Suppressor macrophage treated with lipopolysaccharide for 1 hour (primary cell): Measurements from ENCODE around the gene RIMKLB.
A peak's percentile ranks its signal among the peaks of the same experiment; 100 is the strongest.
"Not testable (repeated sequence)": the region's sequence is repeated elsewhere in the genome, so short reads cannot be mapped to it uniquely, and the experiment has no call there.

Source experiments
- DNase-seq, 3 donors: peaks; one replicate each; pipeline ENCODE4 v3.0.0-alpha.2; 2020 to 2022

Gene RIMKLB

DNA sequence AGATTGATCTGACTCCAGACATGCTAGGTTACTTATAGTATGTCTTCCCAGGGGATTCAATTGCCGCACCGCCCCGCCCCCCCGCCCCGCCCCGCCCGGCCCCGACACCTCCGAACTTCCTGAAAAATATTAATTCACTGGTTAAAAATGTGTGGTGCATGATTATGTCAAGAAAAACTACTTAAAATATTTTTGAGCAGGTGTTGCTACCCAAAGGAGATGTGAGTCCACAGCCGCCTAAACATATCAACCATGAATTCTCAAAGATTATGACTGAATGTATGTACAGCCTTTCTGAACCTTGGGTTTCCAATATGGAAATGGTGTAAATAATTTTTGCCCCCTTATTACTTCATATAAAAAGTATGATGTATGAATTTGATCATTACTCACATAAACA lies 2.7 kb upstream of the RIMKLB start:
- no peak for DNase-seq

DNA sequence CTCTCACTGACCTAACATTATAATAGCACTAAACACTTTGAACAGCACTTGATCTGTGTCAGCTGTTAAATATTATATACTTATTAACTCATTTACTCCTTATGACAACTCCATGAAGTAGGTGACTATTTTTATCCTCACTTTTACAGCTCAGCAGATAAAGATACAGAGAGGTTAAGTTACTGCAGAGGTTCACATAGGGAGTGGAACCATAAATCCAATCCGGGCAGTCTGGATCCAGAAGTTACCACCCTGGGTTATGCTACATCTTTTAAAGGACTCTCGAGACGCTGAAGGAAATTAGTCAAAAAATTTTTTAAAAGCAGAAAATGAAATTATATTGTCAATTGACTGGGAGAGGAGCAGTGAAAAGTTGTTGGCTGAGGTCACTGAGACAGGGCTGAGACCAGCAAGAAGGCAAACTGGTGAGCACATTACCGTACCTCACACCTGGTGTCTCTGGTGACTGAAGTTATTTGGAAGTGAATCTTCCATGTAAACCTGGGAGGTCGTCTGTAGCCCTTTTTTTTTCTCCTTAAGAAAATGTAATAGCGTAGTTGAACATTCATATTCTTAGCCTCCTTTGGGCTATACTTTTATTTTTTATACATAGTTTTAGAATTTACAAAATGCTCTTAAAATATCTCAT lies 1.2 kb upstream of the RIMKLB start:
- DNase-seq, result no peak

DNA sequence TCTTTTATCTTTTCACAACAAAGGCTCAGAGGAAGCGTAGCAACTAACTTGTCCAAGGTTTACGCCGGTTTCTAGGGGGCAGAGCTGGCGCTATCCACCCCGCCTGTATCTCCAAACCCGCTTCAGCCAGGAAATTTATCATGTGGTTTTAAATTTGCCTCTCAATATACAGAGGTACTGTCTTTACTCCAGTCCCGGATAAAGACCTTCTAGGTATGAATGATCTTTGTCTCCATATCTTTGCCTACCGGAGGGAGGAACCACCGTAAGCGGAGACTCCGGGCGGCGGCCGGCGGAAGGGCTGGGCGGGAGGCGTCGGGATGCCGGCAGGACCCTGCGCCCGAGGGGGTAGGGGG lies 693 bp upstream of the RIMKLB start:
- peak; percentile 27 to 34 (median 33) for DNase-seq

DNA sequence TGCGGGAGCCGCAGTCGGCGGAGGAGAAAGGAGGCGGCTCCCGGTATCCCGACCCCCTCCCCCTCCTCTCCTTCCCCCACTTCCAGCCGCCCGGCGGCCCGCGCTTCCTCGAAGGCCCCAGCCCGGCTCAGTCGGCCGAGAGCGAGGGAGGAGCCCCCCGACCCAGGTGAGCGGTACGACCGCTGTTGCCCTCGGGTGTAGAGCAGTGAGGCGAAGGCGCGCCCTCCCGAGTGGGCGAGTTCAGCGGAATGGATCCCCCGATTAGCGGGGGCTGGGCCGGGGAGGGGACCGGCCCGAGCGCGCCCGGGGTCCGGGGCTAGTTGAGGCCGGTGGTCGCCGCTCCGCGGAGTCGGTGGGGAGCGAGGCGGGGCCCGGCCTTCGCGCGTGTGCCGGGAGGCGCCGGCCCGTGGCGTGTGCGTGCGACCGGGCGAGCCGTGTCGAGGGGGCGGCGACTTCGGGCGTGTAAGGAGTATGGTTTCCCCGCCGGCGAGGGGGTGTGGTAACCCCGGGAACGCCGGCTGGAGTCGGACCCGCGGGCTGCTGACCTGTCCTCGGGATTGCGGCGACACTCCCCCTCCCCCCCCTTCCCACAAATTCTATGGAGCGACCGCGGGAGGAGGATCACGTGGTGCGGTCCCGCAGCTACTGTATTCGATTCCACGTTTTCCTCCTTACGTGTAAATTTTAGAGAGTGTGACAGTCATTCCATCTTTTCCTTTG lies 501 bp downstream of the RIMKLB start:
- DNase-seq, result peak; percentile 56 to 84 (median 74)

DNA sequence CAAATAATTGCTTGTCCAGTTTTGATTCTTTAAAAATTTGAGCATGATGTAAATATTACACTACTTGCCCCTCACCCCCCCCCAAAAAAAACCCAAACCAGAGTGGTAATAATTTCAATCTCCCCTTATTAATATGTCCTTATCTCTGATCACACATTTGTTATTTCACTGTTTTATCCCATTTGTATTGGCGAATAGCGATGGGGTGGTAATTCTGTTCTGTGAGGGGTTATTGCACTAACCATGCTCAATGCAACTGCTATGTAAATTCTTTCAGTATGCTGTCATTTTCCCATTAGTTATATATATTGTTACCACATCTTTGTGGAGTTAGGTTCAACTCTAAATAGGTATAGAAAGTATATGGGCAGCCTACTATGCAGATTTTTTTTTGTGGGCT lies 1.1 kb downstream of the RIMKLB start:
- DNase-seq, result no peak

DNA sequence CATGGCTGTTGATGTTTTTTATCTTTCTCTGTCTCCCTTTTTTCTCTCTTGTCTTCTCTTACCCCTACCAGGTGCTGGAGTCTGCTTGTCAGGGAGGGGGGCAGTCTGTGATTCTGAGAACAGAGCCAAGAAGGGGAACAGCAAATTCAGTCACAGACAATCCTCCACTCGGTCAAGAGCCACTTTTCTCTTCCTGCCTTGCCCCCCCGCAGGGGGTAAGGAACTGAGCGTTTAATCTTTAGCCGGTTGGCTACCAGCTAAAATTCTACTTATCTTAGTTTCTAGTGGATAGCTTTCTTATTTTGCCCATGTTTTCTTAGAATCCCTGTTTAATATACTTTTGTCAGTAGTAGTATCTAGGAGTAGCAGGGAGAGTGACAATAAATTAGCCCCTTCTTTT lies 1.9 kb downstream of the RIMKLB start:
- DNase-seq, result peak in 1 of 3 donors; percentile 25

DNA sequence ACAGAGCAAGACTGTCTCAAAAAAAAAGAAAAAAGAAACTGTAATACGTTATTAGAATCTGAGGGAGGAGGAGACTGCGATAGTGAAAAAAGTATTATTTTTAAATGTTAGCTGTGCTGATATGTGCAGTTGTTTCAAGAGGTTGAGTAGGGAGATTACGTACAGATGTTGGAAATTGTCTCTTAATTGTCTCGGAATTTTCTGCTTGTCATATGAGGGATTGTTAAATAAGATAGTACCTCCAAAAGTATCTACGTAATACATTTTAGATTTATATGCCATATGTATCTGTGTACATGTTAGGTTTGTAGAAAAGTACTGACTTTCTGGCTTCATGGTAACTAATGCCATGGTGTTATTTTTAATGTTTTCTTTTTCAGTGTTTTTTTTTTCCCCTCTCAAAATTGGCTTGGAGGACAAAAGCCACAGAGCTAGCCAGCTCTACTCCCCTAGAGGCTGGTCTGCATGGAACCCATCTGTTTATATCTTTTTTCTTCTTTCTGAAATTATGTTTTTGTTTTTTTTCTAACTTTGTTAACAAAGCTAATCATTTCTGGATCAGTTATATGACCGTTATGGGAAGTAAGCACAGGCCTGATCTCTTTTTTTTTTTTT lies 3.4 kb downstream of the RIMKLB start:
- DNase-seq, result no peak

DNA sequence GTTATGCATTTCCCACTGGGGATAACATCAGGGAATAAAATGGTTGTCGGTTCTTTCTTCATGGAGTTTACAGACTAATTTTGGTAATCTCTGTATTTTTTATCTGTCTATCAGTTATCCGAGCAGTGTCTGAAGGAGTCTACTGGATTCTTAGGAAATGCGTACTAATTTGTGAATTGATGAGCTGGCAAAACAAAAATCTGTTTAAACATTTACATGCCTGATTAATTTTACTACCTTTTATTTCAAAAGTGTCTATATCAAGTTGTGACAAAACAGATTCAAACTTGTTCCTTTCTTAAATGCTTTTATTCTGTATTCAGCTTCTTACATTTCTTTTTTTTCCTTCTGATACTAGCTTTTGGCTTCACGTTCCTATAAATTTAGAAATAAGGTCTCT lies 4.4 kb downstream of the RIMKLB start:
- no peak for DNase-seq

DNA sequence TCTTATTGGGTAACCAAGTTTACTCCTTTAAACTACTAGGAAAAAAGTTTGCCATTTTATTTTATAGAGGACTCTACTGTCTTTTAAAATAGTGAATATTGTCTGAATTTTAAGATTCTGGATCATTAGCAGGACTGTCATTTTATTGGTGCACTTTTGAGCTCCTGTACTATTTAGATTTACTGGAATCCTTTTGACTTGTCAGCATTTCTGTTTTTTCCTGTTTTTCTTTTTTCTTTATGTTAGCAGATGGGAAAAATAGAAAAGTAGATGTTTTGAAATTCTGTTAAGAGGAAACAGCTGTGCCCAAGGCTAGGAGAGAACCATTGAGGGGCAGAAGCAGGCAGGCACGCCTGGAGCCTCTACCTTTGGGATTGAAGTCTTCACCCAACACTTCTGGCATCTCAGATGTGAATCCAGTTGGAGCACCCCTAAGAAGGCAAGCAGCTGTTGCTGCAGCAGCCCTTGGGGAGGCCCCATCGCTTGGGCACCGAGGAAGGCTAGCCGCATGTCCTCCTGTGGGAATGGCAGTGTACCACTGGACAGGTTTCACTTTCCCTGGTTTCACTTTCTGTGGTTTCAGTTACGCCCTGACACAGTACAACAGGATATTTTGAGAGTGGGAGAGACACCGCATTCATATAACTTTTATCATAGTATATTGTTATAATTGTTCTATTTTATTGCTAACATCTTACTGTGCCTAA lies 11.5 kb downstream of the RIMKLB start:
- DNase-seq, result peak; percentile 62 to 74 (median 69)

DNA sequence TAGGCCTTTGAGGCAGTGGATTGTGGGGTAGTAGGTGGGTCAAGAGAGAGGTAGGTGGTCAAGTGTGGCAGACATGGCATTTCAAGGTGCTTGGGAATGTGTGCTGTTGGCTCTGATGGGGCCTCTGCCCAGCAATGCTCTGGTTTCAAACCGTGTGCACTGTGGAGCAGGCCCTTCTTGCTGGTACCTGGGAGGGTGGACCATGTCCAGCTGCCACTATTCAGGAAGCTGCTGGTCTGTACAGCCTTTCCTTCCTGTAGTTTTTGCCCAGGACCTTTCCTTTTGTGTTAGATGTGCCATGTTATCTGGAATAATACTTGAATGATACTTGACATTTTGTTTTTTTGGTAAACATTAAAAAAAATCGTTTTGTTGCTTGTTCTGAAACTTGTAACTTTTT lies 14.8 kb downstream of the RIMKLB start:
- no peak for DNase-seq

DNA sequence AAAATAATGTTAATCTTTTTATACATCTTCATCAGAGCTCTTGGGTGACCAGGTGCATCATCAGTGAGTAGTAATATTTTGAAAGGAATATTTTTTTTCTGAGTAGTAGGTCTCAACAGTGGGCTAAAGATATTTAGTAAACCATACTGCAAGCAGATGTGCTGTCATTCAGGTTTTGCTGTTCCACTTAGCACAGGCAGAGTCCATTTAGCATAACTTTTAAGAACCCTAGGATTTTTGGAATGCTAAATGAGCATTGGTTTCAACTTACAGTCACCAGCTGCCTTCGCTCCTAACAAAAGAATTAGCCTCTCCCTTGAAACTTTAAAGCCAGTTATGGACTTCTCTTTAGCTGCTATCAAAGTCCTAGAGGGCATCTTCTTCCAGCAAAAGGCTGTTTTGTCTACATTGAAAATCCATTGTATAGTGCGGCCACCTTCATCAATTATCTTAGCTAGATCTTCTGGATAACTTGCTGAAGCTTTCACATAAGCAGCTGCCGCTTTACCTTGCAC lies 24.6 kb downstream of the RIMKLB start:
- no peak for DNase-seq

DNA sequence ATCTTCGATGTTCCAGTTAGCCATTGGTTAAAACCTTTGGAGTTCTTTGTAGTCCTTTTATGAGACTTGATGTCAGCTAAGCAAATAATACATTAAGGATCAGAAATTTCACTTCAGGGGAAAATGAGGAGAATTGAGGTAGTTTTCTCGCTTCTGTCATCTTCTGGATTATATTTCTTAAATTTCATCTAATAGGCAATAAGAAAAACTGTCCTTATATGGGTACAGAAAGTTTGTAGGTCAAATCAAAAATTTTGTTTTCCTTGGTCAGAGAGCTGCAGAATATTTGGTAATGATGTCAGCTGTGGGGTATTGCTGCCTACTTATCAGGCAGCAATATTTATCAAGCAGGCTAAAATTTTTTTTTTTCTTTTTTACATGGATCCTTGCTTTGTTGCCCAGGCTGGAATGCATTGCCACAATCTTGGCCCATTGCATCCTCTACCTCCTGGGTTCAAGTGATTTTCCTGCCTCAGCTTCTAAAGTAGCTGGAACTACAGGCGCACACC lies 37.1 kb downstream of the RIMKLB start:
- DNase-seq, result no peak

DNA sequence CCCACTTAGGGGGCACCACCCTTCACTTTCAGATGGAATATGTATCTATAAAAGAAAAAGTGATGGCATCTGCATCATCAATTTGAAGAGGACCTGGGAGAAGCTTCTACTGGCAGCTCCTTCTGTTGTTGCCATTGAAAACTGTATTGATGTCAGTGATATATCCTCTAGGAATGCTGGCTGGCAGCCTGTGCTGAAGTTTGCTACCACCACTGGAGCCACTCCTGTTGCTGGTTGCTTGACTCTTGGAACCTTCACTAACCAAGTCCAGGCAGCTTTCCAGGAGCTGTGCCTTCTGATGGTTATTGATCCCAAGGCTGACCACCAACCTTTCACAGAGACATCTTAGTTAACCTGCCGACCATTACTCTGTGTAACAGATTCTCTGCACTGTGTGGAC lies 44.7 kb downstream of the RIMKLB start:
- DNase-seq, result no peak

DNA sequence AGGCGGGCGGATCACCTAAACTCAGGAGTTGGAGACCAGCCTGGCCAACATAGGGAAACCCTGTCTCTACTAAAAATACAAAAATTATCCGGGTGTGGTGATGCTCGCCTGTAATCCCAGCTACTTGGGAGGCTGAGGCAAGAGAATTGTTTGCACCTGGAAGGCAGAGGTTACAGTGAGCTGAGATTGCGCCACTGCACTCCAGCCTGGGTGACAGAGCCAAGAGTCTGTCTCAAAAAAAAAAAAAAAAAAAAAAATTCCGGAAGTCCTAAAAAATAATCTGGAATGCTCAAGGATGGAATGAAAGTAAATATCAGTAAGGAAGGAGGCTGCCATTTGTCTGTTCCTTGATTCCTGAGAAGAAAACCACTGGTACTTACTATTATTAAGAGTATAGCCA lies 45.3 kb downstream of the RIMKLB start:
- not testable (repeated sequence) for DNase-seq

DNA sequence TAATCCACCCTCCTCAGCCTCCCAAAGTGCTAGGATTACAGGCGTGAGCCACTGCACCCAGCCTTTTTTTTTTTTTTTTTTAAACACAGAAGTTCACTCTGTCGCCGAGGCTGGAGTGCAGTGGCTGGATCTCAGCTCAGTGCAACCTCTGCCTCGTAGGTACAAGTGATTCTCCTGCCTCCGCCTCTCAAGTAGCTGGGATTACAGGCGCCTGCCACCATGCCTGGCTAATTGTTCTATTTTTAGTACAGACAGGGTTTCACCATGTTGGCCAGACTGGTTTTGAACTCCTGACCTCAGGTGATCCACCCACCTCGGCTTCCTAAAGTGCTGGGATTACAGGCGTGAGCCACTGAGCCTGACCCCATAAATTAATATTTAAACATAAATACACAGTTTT lies 47.8 kb downstream of the RIMKLB start:
- not testable (repeated sequence) for DNase-seq

DNA sequence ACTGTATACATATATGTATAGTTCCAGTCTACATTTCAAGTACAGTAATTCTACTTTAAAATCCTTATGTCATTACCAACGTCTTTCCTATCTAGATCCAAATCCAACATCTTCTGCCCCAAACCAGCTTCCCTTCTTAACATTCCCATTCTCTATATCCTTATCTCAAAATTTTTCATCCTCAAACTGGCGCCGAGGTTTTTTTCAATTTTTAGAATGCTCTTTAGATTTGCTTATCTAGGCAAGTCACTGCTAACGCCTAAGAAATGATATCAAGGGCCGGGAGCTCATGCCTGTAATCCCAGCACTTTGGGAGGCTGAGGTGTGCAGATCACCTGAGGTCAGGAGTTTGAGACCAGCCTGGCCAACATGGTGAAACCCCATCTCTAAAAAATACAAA lies 48.3 kb downstream of the RIMKLB start:
- no peak for DNase-seq

DNA sequence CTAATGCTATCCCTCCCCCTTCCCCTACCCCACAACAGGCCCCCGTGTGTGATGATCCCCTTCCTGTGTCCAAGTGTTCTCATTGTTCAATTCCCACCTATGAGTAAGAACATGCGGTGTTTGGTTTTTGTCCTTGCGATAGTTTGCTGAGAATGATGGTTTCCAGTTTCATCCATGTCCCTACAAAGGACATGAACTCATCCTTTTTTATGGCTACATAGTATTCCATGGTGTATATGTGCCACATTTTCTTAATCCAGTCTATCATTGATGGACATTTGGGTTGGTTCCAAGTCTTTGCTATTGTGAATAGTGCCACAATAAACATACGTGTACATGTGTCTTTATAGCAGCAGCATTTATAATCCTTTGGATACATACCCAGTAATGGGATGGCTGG lies 62.3 kb downstream of the RIMKLB start:
- DNase-seq, result not testable (repeated sequence)

DNA sequence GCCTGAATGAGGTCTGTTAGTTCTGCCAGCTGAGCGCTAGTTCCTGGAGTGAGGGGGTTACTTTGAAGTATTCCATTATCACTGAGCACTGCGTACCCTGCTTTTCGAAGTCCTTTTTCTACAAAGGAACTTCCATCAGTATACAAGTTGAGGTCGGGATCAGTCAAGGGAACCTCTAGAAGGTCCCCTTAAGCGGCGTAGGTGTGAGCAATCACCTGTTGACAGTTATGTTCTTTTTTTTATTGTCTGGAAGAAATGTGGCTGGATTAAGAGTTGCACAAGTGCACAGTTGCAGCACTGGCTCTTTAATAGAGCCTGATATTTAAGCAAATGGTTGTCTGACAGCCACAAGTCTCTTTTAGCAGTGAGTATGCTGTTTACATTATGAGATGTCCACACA lies 64.9 kb downstream of the RIMKLB start:
- DNase-seq, result not testable (repeated sequence)

DNA sequence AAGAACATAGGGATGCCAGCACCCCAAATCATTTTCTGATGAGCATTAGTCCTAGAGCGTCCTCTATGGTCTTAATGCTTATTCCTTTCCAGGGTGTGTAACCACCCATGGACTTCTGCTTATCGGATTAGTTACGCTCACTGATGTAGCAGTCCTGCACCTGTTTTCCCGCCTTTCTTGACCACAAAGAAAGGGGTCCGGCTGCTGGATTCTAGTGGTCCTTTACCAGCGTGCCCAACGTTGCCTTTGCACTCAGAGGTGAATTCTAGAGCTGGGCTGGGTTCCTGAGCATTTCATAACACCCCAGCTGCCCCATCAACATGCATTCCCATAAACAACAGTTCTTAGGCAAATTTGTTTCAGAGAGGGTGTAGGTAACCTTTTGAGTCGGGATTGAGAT lies 68.3 kb downstream of the RIMKLB start:
- not testable (repeated sequence) for DNase-seq

DNA sequence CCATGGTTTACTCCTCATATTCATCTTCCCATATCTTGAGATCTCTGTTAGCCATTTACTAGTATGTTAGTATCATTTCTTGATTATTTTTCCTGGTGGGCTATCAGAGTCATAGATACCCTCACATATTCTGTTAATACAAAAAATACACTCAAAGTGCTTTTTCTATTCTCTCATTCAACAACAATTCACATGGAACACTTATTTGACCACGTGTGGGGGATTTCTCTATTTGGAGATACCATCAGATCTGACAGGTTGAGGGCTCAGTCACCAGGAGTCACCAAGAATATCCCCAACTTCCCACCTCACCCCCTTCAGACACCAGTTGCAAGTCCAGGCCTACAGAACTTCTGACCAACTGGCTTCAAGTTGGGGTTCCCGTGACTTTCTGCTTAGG lies 72.7 kb downstream of the RIMKLB start:
- DNase-seq, result no peak

DNA sequence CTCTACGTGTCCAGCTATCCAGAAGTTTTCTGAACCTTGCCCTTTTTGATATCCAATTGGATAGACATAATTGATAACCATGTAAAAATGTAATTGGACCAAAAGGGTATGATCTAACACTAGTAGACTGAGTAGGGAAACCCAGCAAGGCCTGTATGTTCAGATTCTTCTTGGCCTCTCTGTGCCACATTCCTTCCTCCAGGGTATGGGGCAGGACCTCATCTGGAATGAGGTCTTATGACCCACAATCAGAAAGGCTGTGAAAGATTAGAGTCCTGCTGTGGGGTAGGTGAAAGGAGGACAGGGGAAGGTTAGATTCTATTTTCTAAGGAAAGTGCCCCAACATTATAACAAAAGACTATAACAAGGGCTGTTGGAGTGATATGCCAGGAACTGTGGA lies 73.3 kb downstream of the RIMKLB start:
- DNase-seq, result no peak

DNA sequence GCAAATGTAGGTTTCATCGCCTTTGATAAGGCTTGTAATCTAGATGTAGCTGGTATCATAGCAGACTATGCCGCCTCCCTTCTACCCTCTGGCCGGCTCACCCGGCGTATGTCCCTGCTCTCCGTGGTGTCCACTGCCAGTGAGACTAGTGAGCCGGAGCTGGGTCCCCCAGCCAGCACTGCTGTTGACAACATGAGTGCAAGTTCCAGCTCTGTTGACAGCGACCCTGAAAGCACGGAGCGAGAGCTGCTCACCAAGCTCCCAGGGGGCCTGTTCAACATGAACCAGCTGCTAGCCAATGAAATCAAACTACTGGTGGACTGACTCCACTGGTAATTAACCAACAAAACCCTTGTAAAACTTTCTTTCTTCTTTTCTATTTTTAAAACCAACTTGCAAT lies 75.7 kb downstream of the RIMKLB start:
- no peak for DNase-seq

DNA sequence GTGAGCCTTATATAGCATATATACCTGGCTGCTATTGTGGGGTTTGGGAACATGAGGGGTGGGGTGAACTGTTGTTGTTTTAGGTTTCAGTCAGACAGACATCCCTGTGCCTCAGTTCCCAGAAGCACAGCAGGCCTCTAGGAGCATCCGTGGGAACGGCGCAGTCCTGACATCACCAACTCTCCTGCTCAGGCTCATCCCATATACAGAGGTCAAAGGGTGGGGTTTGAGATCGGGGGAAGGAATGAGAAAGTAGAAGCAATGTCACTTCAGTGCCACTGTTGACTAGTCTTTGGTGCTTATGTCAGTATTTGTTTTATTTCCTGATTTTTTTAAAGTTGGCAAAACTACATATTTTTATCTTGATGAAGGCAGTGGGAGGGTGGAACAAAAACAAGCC lies 81.5 kb downstream of the RIMKLB start:
- DNase-seq, result no peak
